Neuronal stem cell (in vitro differentiated cells): ENCODE results near the gene HMGB1.

ENCODE experiments used
- DNase-seq: peaks from one replicate; pipeline ENCODE4 v3.0.0-alpha.2; 2013; ENCODE audit warnings: low spot score
- H2AFZ ChIP-seq: one replicate; pipeline ENCODE4 v1.6.1; 2013; ENCODE audit warnings: mild to moderate bottlenecking, low read length, inconsistent platforms
- H2AK5ac ChIP-seq: 2 replicates; pipeline ENCODE4 v1.6.1; 2013; ENCODE audit warnings: low read depth, mild to moderate bottlenecking, inconsistent platforms, low read length, moderate library complexity, mixed read lengths
- H2BK120ac ChIP-seq: 2 replicates; pipeline ENCODE4 v1.6.1; 2013; ENCODE audit warnings: low read depth, mild to moderate bottlenecking, inconsistent platforms, low read length, moderate library complexity, mixed read lengths
- H2BK12ac ChIP-seq: one replicate; pipeline ENCODE4 v1.6.1; 2013; ENCODE audit warnings: low read length, inconsistent platforms
- H2BK15ac ChIP-seq: 2 replicates; pipeline ENCODE4 v1.6.1; 2013; ENCODE audit warnings: mild to moderate bottlenecking, low read length, inconsistent platforms, mixed read lengths
- H2BK5ac ChIP-seq: one replicate; pipeline ENCODE4 v1.6.1; 2013; ENCODE audit warnings: inconsistent platforms, mild to moderate bottlenecking, low read length, moderate library complexity
- H3K14ac ChIP-seq: one replicate; pipeline ENCODE4 v1.6.1; 2013; ENCODE audit warnings: low read length, inconsistent platforms
- H3K18ac ChIP-seq: 2 replicates; pipeline ENCODE4 v1.6.1; 2013; ENCODE audit warnings: low read length, inconsistent platforms
- H3K23ac ChIP-seq: 2 replicates; pipeline ENCODE4 v1.6.1; 2013; ENCODE audit warnings: low read depth, mild to moderate bottlenecking, mixed read lengths, low read length, inconsistent platforms; ENCODE audit not compliant: poor library complexity
- H3K27ac ChIP-seq: replicated peaks from 3 replicates; pipeline ENCODE4 v1.5.1; 2013; ENCODE audit warnings: low read length, inconsistent platforms
- H3K27me3 ChIP-seq, 3 experiments: 2 replicates each; pipeline ENCODE4 v1.6.1; 2013; ENCODE audit warnings: low read length in 3 of 3, mild to moderate bottlenecking in 2 of 3, inconsistent platforms in 1 of 3, low read depth in 1 of 3, mixed read lengths in 1 of 3, moderate library complexity in 1 of 3; ENCODE audit not compliant: control insufficient read depth in 3 of 3, insufficient read depth in 3 of 3
- H3K36me3 ChIP-seq, 2 donors: replicated peaks in 1 of 2; 2 replicates each; pipeline ENCODE4 v1.6.1; 2013; ENCODE audit warnings: low read length in 2 of 2; ENCODE audit not compliant: control insufficient read depth in 2 of 2, insufficient read depth in 2 of 2
- H3K4ac ChIP-seq: 2 replicates; pipeline ENCODE4 v1.6.1; 2013; ENCODE audit warnings: inconsistent platforms, mild to moderate bottlenecking, low read length, moderate library complexity
- H3K4me1 ChIP-seq, 2 donors: 1 replicate in 1 of 2; 2 replicates in 1 of 2; pipeline ENCODE4 v1.6.1; 2013; ENCODE audit warnings: low read length in 2 of 2, low read depth in 1 of 2; ENCODE audit not compliant: control insufficient read depth in 2 of 2, insufficient read depth in 1 of 2
- H3K4me2 ChIP-seq: one replicate; pipeline ENCODE4 v1.6.1; 2013; ENCODE audit warnings: mild to moderate bottlenecking, low read length, inconsistent platforms; ENCODE audit not compliant: insufficient read depth, poor library complexity, severe bottlenecking
- H3K4me3 ChIP-seq, 2 donors: 2 replicates each; pipeline ENCODE4 v1.5.1; 2013; ENCODE audit warnings: low read length in 2 of 2, mild to moderate bottlenecking in 2 of 2, inconsistent platforms in 1 of 2, moderate library complexity in 1 of 2
- H3K79me1 ChIP-seq: one replicate; pipeline ENCODE4 v1.6.1; 2013; ENCODE audit warnings: low read depth, mild to moderate bottlenecking, inconsistent platforms, low read length, moderate library complexity
- H3K9ac ChIP-seq: one replicate; pipeline ENCODE4 v1.6.1; 2013; ENCODE audit warnings: mild to moderate bottlenecking, low read depth, low read length, inconsistent platforms; ENCODE audit not compliant: poor library complexity
- H3K9me3 ChIP-seq, 2 donors: replicated peaks in 1 of 2; 2 replicates each; pipeline versions ENCODE3 to v1.6.1; 2013; ENCODE audit warnings: low read length in 2 of 2, mild to moderate bottlenecking in 2 of 2, inconsistent platforms in 1 of 2, low read depth in 1 of 2, mixed read lengths in 1 of 2, moderate library complexity in 1 of 2; ENCODE audit not compliant: control insufficient read depth in 2 of 2, insufficient read depth in 1 of 2
- H4K8ac ChIP-seq: one replicate; pipeline ENCODE4 v1.6.1; 2013; ENCODE audit warnings: low read depth, mild to moderate bottlenecking, inconsistent platforms, low read length, moderate library complexity
- H4K91ac ChIP-seq: one replicate; pipeline ENCODE4 v1.6.1; 2013; ENCODE audit warnings: low read length, low read depth, mild to moderate bottlenecking, inconsistent platforms; ENCODE audit not compliant: poor library complexity
- WGBS, 2 donors: extraction: QIAGEN DNeasy Blood & Tissue Kit; methylation state at CpG; one replicate each; pipeline ENCODE4 v1.1.7; 2013; ENCODE audit warnings: missing lambda C conversion rate in 2 of 2, mixed read lengths in 1 of 2; ENCODE audit not compliant: insufficient read length in 2 of 2, insufficient replicate concordance in 1 of 2; ENCODE audit errors: extremely low coverage in 2 of 2; 5-methylcytosine and 5-hydroxymethylcytosine counted together

HMGB1 gene

GRCh38 chr13:30440910-30441703, 24.6 kb downstream of the HMGB1 start:
- H3K4me2 ChIP-seq, result no peak overlapping the region
- no peak overlapping the region for H3K4me3 ChIP-seq
- no peaks in the 10 kb centered on the region for H3K79me1 ChIP-seq
- no peaks in the 10 kb centered on the region for H3K9me3 ChIP-seq
- H3K27ac ChIP-seq, result no peak overlapping the region
- no peak for DNase-seq
- peaks cover 0 to 17% (median 0%) of the 10 kb centered on the region in 3 experiments for H3K27me3 ChIP-seq
- no peak overlapping the region for H4K91ac ChIP-seq
- no peak overlapping the region for H2BK120ac ChIP-seq
- H2BK12ac ChIP-seq, result no peak overlapping the region
- H3K23ac ChIP-seq, result no peak overlapping the region
- peaks cover 2 to 9% of the 10 kb centered on the region in 2 donors for H3K4me1 ChIP-seq
- H2AK5ac ChIP-seq, result no peak overlapping the region
- H3K9ac ChIP-seq, result no peak overlapping the region
- no peak overlapping the region for H3K18ac ChIP-seq
- H2AFZ ChIP-seq, result no peak overlapping the region
- no CpG with 5 or more reads among the region's 8 CpGs for WGBS, 2 donors
- H2BK5ac ChIP-seq, result no peak overlapping the region
- no peaks in the 10 kb centered on the region for H3K36me3 ChIP-seq
- no peak overlapping the region for H3K4ac ChIP-seq
- H3K14ac ChIP-seq, result no peak overlapping the region
- H2BK15ac ChIP-seq, result no peak overlapping the region
- no peak overlapping the region for H4K8ac ChIP-seq

DNA sequence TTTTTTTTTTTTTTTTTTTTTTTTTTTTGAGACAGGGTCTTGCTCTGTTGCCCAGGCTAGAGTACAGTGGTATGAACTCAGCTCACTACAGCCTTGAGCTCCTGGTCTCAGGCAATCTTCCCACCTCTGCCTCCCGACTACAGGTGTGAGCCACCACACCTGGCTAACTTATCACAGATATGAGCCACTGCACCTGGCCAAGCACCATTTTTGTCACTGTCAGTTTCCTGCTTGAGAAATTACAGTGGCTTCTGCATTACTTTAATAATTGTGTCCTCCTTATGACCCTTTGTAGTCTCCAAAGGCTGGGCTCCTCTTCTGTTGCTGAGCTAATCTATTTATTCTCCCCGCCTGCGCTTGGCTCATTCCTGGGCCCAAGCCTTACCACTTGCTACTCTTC, 27.4 kb downstream of the HMGB1 start:
- DNase-seq, result no peak
- no peak overlapping the region for H2BK5ac ChIP-seq
- H3K23ac ChIP-seq, result no peak overlapping the region
- H3K4me2 ChIP-seq, result no peak overlapping the region
- no peak overlapping the region for H3K18ac ChIP-seq
- H3K4me1 ChIP-seq, result peaks cover 0 to 2% of the 10 kb centered on the region in 2 donors
- no peak overlapping the region for H2BK15ac ChIP-seq
- H2BK120ac ChIP-seq, result no peak overlapping the region
- WGBS, 2 donors, result no CpG with 5 or more reads among the region's 3 CpGs
- peaks cover 0 to 22% (median 0%) of the 10 kb centered on the region in 3 experiments for H3K27me3 ChIP-seq
- no peak overlapping the region for H4K8ac ChIP-seq
- H2AFZ ChIP-seq, result no peak overlapping the region
- no peak overlapping the region for H3K27ac ChIP-seq
- no peak overlapping the region for H3K4ac ChIP-seq
- H3K9ac ChIP-seq, result no peak overlapping the region
- H3K79me1 ChIP-seq, result no peaks in the 10 kb centered on the region
- H3K14ac ChIP-seq, result no peak overlapping the region
- no peak overlapping the region for H2BK12ac ChIP-seq
- no peak overlapping the region for H2AK5ac ChIP-seq
- no peak overlapping the region for H4K91ac ChIP-seq
- no peaks in the 10 kb centered on the region for H3K36me3 ChIP-seq
- no peak overlapping the region for H3K4me3 ChIP-seq
- H3K9me3 ChIP-seq, result no peaks in the 10 kb centered on the region

DNA sequence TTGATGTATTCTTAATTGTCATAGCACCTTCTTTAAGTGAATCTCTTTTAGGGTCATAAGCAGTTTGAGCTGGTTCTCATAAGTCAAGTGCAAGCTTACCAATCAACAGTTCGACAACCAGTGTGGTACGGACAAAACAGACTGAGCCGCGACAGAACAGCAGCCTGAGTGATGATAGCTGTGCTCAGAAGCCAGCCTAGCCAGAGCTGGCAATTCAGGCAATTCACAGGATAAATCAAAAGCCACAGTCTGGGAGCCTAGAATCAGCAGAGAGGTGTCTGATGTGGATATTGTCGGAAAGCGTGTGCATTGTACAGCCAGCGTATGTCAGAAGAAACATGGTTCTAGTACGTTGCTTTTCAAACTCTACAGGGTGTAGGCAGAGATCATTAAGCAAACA, 28.6 kb downstream of the HMGB1 start:
- no peaks in the 10 kb centered on the region for H3K79me1 ChIP-seq
- H2BK5ac ChIP-seq, result no peak overlapping the region
- no peaks in the 10 kb centered on the region for H3K9me3 ChIP-seq
- H2BK120ac ChIP-seq, result no peak overlapping the region
- H3K18ac ChIP-seq, result no peak overlapping the region
- no peak overlapping the region for H3K27ac ChIP-seq
- no peak overlapping the region for H2AK5ac ChIP-seq
- no peak overlapping the region for H2AFZ ChIP-seq
- DNase-seq, result no peak
- H3K4me3 ChIP-seq, result no peak overlapping the region
- H3K4me1 ChIP-seq, result no peaks in the 10 kb centered on the region
- WGBS, 2 donors, result no CpG with 5 or more reads among the region's 8 CpGs
- no peak overlapping the region for H3K4me2 ChIP-seq
- no peak overlapping the region for H2BK15ac ChIP-seq
- H2BK12ac ChIP-seq, result no peak overlapping the region
- H3K4ac ChIP-seq, result no peak overlapping the region
- no peaks in the 10 kb centered on the region for H3K36me3 ChIP-seq
- H3K27me3 ChIP-seq, result peaks cover 0 to 22% (median 0%) of the 10 kb centered on the region in 3 experiments
- no peak overlapping the region for H3K9ac ChIP-seq
- no peak overlapping the region for H4K91ac ChIP-seq
- no peak overlapping the region for H3K14ac ChIP-seq
- H3K23ac ChIP-seq, result no peak overlapping the region
- H4K8ac ChIP-seq, result no peak overlapping the region

GRCh38 chr13:30435911-30436451, 29.8 kb downstream of the HMGB1 start:
- Histone ChIP-seq H2BK15ac (no peak overlapping the region), H2BK120ac (no peak overlapping the region)

More at GRCh38 chr13:30435911-30436451, 29.8 kb downstream of the HMGB1 start:
- Histone ChIP-seq H3K4me2 (no peak overlapping the region), H3K14ac (no peak overlapping the region), H3K9me3 (no peaks in the 10 kb centered on the region), H3K9ac (no peak overlapping the region), H3K23ac (no peak overlapping the region), H4K8ac (no peak overlapping the region), H3K4me1 (no peaks in the 10 kb centered on the region), H2BK12ac (no peak overlapping the region), H4K91ac (no peak overlapping the region), H3K79me1 (no peaks in the 10 kb centered on the region), H3K27me3 (peaks cover 0 to 27% (median 0%) of the 10 kb centered on the region in 3 experiments), H2BK5ac (no peak overlapping the region), H2AK5ac (no peak overlapping the region), H3K4me3 (no peak overlapping the region), H3K36me3 (no peaks in the 10 kb centered on the region), H3K4ac (no peak overlapping the region), H3K18ac (no peak overlapping the region), H3K27ac (no peak overlapping the region), H2AFZ (no peak overlapping the region)
- DNase-seq, result no peak
- WGBS, 2 donors, result no CpG with 5 or more reads among the region's 3 CpGs
